Mammary epithelial cell (primary cell): ENCODE data around the gene TM9SF4.

Source experiments
- CTCF ChIP-seq, 2 donors: IDR thresholded peaks in 1 of 2; conservative IDR thresholded peaks in 1 of 2; 2 replicates each; pipeline ENCODE4 v1.5.1; 2011 to 2012; ENCODE audit warnings: inconsistent platforms in 2 of 2, low read length in 2 of 2, mild to moderate bottlenecking in 2 of 2, control low read depth in 1 of 2, low read depth in 1 of 2; ENCODE audit not compliant: insufficient read depth in 1 of 2; ENCODE audit errors: extremely low read depth in 1 of 2
- EZH2 ChIP-seq: IDR thresholded peaks from 2 replicates; pipeline ENCODE4 v1.6.1; 2012; ENCODE audit warnings: low read length, inconsistent platforms, borderline replicate concordance

- TF ChIP-seq EZH2 = no peak
- no peak for TF ChIP-seq CTCF (conservative IDR thresholded peaks at IDR 0.05 in 1 of 2, IDR thresholded peaks at IDR 0.05 in 1 of 2; ENCODE audit: extremely low read depth in 1 of 2, insufficient read depth in 1 of 2, low read depth in 1 of 2, low read length in 2 of 2)
Observed at GRCh38 chr20:32167552-32167951, 58.0 kb downstream of the TM9SF4 start.
